PC-3 (cell line): ENCODE data around the gene RNF26. TPM values are rescaled to one million over a fixed set of nuclear protein-coding genes. Genes with fewer than 3 reads are reported as not detected.

Experiments
- ATAC-seq: fragments of 200-7000 bp; cut with Tn5 transposase; 2 replicates; pipeline ENCODE4 v1.9.1; 2020; ENCODE audit warnings: mild to moderate bottlenecking, moderate library complexity
- BruUV-seq: library from RNA; stranded (reverse); fragments of 400-500 nt; replicated peaks from 2 replicates; lab custom pipeline; 2021; lab: Mats Ljungman, UMichigan
- CTCF ChIA-PET: fragments of 300-600 bp; sonication (Branson Sonifier 250); formaldehyde crosslinking; loops from one replicate; lab custom pipeline; 2022; ENCODE audit warnings: antibody characterized with exemption; lab: Charles Lee
- POLR2A ChIA-PET: fragments of 300-600 bp; sonication (Branson Sonifier 250); formaldehyde crosslinking; loops from one replicate; lab custom pipeline; 2022; ENCODE audit warnings: antibody characterized with exemption; ENCODE audit not compliant: unreplicated experiment; lab: Charles Lee
- DNase-seq: peaks from one replicate; pipeline ENCODE4 v3.0.0-alpha.2; 2015
- H2AFZ ChIP-seq: fragments of 300-600 bp; sonication (generic); 2 replicates; pipeline ENCODE4 v1.6.0; 2016; ENCODE audit warnings: antibody characterized with exemption, low read length
- H3F3A ChIP-seq: fragments of 300-600 bp; sonication (generic); one replicate; pipeline ENCODE4 v1.6.0; 2017; ENCODE audit warnings: antibody characterized with exemption, low read length, control low read depth, mild to moderate bottlenecking; ENCODE audit not compliant: unreplicated experiment
- H3K27ac ChIP-seq: fragments of 300-600 bp; sonication (generic); 2 replicates; pipeline ENCODE4 v1.5.1; 2016; ENCODE audit warnings: mild to moderate bottlenecking, low read length
- H3K27me3 ChIP-seq: fragments of 300-600 bp; sonication (generic); 2 replicates; pipeline ENCODE4 v1.6.1; 2016; ENCODE audit warnings: low read length, mixed read lengths
- H3K36me3 ChIP-seq: fragments of 300-600 bp; sonication (generic); 2 replicates; pipeline ENCODE4 v1.6.1; 2016; ENCODE audit warnings: low read depth, mixed run types, low read length, mixed read lengths
- H3K4me1 ChIP-seq: fragments of 300-600 bp; sonication (generic); 2 replicates; pipeline ENCODE4 v1.5.1; 2016; ENCODE audit warnings: low read length; ENCODE audit not compliant: insufficient read depth
- H3K4me2 ChIP-seq: fragments of 300-600 bp; sonication (generic); 2 replicates; pipeline ENCODE4 v1.6.0; 2016; ENCODE audit warnings: low read length
- H3K4me3 ChIP-seq: fragments of 300-600 bp; sonication (generic); 2 replicates; pipeline ENCODE4 v1.5.1; 2016; ENCODE audit warnings: mild to moderate bottlenecking, low read length, mixed read lengths
- H3K79me2 ChIP-seq: fragments of 300-600 bp; sonication (generic); 2 replicates; pipeline ENCODE4 v1.6.1; 2017; ENCODE audit warnings: low read length, mixed read lengths
- H3K9ac ChIP-seq: fragments of 300-600 bp; sonication (generic); 2 replicates; pipeline ENCODE4 v1.6.0; 2016; ENCODE audit warnings: mild to moderate bottlenecking, low read length
- H3K9me2 ChIP-seq: fragments of 300-600 bp; sonication (generic); replicated peaks from 2 replicates; pipeline ENCODE4 v1.6.1; 2016; ENCODE audit warnings: mixed run types, low read length, mixed read lengths
- H3K9me3 ChIP-seq: fragments of 300-600 bp; sonication (generic); 2 replicates; pipeline ENCODE4 v1.6.1; 2016; ENCODE audit warnings: low read length, mixed read lengths
- H4K20me1 ChIP-seq: fragments of 300-600 bp; sonication (generic); 2 replicates; pipeline ENCODE4 v1.6.1; 2016; ENCODE audit warnings: low read length, mixed read lengths
- EZH2 ChIP-seq: fragments of 300-600 bp; sonication (generic); IDR thresholded peaks from one replicate; pipeline ENCODE4 v1.6.1; 2017; ENCODE audit warnings: antibody characterized with exemption, mild to moderate bottlenecking, low read length; ENCODE audit not compliant: unreplicated experiment
- EZH2phosphoT487 ChIP-seq: fragments of 300-600 bp; sonication (generic); IDR thresholded peaks from 2 replicates; pipeline ENCODE4 v1.6.1; 2018; ENCODE audit warnings: mild to moderate bottlenecking, antibody characterized with exemption, low read length, borderline replicate concordance
- intact Hi-C: fragments of 100-400 bp; cut with micrococcal nuclease; formaldehyde crosslinking; loops from 2 replicates; pipeline ENCODE4 v1.9.0; 2023
- total RNA-seq: library from RNA; depleted of rRNA; stranded (reverse); fragments of >200 nt; gene quantifications from 2 replicates; pipeline ENCODE4 v1.2.3, GENCODE V29; 2014
- TF ChIP-seq, protein P1 (sequence below): fragments of 300-600 bp; sonication (generic); conservative IDR thresholded peaks from 2 replicates; pipeline ENCODE4 v1.5.1; 2017; ENCODE audit warnings: antibody characterized with exemption, low read depth, mild to moderate bottlenecking, low read length

Gene RNF26
- total RNA-seq, 1 experiment from 2014 or later = 22.9 TPM

DNA sequence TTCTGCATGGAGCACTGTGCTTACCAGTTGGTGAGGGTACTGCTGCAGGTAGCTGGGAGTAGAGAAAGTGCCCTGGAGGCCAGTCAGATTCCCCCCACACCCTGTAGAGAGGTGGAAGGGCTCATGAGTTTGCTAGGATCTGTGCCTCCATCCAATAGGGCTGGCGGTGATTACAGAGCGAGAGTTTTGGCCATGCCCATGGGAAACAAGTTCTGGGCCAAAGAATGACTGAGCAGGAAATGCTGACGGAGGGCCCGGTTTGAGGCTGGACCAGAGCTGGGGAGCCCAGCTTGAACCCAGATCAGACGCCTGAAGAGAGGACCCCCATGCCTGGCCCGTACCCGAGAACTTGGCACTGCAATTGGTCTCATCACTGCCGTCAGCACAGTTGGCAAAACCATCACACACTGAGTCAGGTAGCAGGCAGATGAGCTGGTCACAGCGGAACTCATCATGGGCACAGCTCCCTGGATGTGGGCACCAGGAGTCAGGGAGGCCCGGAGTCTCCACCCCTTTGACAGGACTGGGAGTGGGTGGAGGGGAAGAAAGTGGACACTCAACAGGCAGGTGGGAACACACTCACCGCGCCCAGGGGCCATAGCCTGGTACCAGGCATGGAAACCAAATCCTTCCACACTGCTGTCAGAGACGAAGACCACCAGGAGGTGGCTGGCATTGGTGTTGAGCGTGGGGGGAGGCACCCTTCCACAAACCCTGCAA is 10.1 kb downstream of the RNF26 start:
- ATAC-seq = no peak
- CTCF ChIA-PET = no interaction called here
- BruUV-seq = no TSS peak
- Histone ChIP-seq H3K4me3 (no peak overlapping the region), H3F3A (no peaks in the 10 kb centered on the region), H3K36me3 (no peaks in the 10 kb centered on the region), H3K4me1 (no peaks in the 10 kb centered on the region), H4K20me1 (no peaks in the 10 kb centered on the region), H3K27me3 (no peaks in the 10 kb centered on the region), H3K9me3 (no peaks in the 10 kb centered on the region), H3K9me2 (no peaks in the 10 kb centered on the region), H3K4me2 (no peak overlapping the region), H3K79me2 (no peaks in the 10 kb centered on the region), H2AFZ (no peak overlapping the region), H3K9ac (no peak overlapping the region), H3K27ac (no peak overlapping the region)
- intact Hi-C loops = no loop called here
- no peak for TF ChIP-seq EZH2
- TF ChIP-seq, protein P1, sequence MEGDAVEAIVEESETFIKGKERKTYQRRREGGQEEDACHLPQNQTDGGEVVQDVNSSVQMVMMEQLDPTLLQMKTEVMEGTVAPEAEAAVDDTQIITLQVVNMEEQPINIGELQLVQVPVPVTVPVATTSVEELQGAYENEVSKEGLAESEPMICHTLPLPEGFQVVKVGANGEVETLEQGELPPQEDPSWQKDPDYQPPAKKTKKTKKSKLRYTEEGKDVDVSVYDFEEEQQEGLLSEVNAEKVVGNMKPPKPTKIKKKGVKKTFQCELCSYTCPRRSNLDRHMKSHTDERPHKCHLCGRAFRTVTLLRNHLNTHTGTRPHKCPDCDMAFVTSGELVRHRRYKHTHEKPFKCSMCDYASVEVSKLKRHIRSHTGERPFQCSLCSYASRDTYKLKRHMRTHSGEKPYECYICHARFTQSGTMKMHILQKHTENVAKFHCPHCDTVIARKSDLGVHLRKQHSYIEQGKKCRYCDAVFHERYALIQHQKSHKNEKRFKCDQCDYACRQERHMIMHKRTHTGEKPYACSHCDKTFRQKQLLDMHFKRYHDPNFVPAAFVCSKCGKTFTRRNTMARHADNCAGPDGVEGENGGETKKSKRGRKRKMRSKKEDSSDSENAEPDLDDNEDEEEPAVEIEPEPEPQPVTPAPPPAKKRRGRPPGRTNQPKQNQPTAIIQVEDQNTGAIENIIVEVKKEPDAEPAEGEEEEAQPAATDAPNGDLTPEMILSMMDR = no peak
- TF ChIP-seq EZH2phosphoT487 = no peak
- DNase-seq = no peak
- POLR2A ChIA-PET = no interaction called here

DNA sequence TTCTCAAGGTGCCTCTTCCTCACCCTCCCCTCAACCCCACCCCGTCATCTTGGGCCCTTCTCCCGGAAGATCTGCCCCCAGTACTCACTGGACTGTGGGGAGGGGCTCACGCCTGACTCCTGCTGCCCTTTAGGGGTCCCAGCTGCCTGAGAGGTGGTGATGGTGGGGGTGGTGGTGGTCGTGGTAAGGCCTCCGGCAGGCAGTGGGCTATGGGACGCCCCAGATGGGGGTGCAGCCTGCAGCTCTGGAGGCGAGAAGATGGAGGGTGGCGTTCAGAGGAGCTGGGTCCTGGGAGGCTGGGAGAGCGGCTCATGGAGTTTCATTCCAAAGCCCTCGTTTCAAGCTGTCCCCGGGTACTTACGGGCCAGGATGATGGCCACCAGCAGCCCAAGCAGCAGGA is 11.4 kb downstream of the RNF26 start:
- ChIA-PET POLR2A (no interaction called here), CTCF (no interaction called here)

DNA sequence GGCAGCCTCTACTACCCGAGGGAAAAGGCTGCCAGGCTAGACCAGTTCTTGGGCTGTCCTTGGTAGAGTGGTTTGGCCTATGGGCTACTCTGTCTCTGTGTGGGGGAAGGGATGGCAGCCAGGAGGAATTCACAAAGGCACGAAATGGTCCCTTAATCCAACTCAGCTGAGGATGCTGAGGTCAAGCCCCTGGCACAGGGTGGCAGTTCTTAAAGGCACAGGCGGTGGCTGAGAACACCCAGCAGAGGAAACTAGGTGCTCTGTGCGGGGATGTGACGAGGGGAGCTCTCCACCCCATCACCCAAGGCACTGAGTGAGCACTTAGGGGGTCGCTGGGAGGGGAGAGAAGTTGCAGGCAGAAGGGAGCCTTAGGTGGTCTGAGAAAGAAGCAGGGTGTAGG is 12.3 kb downstream of the RNF26 start, which contains the start of gene MFRP:
Gene MFRP, minus strand, starts transcription at position 101 of the 400 bp plus-strand sequence. CDS start 192 bp downstream, outside the sequence.
- Histone ChIP-seq H2AFZ (no peak within 1 kb of the TSS), H4K20me1 (no peaks in the 10 kb centered on the region), H3K9me2 (no peaks in the 10 kb centered on the region), H3K4me2 (no peak within 1 kb of the TSS), H3K27ac (no peak within 1 kb of the TSS), H3K4me3 (no peak within 1 kb of the TSS), H3F3A (no peaks in the 10 kb centered on the region), H3K79me2 (no peaks in the 10 kb centered on the region), H3K9me3 (no peaks in the 10 kb centered on the region), H3K9ac (no peak within 1 kb of the TSS), H3K27me3 (no peaks in the 10 kb centered on the region), H3K36me3 (no peaks in the 10 kb centered on the region), H3K4me1 (no peaks in the 10 kb centered on the region)
- no peak for TF ChIP-seq EZH2
- TF ChIP-seq, protein P1 = no peak
- CTCF ChIA-PET = no interaction called here
- intact Hi-C loops = no loop called here
- DNase-seq = no peak
- POLR2A ChIA-PET = no interaction called here
- BruUV-seq = no TSS peak
- ATAC-seq = no peak

More for the DNA sequence above, 11.4 kb downstream of the RNF26 start:
- Histone ChIP-seq H2AFZ (no peak overlapping the region), H4K20me1 (no peaks in the 10 kb centered on the region), H3K27ac (no peak overlapping the region), H3K36me3 (no peaks in the 10 kb centered on the region), H3K9ac (no peak overlapping the region), H3K79me2 (no peaks in the 10 kb centered on the region), H3K4me1 (no peaks in the 10 kb centered on the region), H3K9me3 (no peaks in the 10 kb centered on the region), H3K4me3 (no peak overlapping the region), H3F3A (no peaks in the 10 kb centered on the region), H3K4me2 (no peak overlapping the region), H3K27me3 (no peaks in the 10 kb centered on the region), H3K9me2 (no peaks in the 10 kb centered on the region)
- BruUV-seq = no TSS peak
- no peak for DNase-seq
- ATAC-seq = no peak
- intact Hi-C loops = no loop called here
- TF ChIP-seq EZH2phosphoT487 (no peak), EZH2 (no peak)
- TF ChIP-seq, protein P1 = no peak
